IMR-90 (cell line): ENCODE measurements around the gene C11orf42. TPM values are rescaled to one million over a fixed set of nuclear protein-coding genes. Genes with fewer than 3 reads are reported as not detected.

Experiments used
- ATAC-seq: fragments of 200-7000 bp; cut with Tn5 transposase; 2 replicates; pipeline ENCODE4 v1.9.1; 2020; ENCODE audit warnings: low read depth, mild to moderate bottlenecking, moderate library complexity
- BruUV-seq: library from RNA; stranded (reverse); fragments of 400-500 nt; replicated peaks from 2 replicates; lab custom pipeline; 2021; lab: Mats Ljungman, UMichigan
- CTCF ChIA-PET: fragments of 300-600 bp; formaldehyde crosslinking; extraction: SDS; loops from one replicate; lab custom pipeline; 2021; ENCODE audit warnings: antibody characterized with exemption; lab: Yijun Ruan, JAX
- POLR2A ChIA-PET: fragments of 300-600 bp; sonication (Branson Sonifier 250); formaldehyde crosslinking; loops from one replicate; lab custom pipeline; 2022; ENCODE audit warnings: antibody characterized with exemption; ENCODE audit not compliant: unreplicated experiment; lab: Charles Lee
- DNase-seq: peaks from one replicate; pipeline ENCODE4 v3.0.0; 2013
- H2AFZ ChIP-seq: replicated peaks from 2 replicates; pipeline ENCODE3; 2013; ENCODE audit warnings: low read length, mild to moderate bottlenecking; ENCODE audit not compliant: poor library complexity
- H2AK5ac ChIP-seq: 2 replicates; pipeline ENCODE4 v1.6.1; 2013; ENCODE audit warnings: low read depth, low read length, inconsistent platforms
- H2AK9ac ChIP-seq: replicated peaks from 2 replicates; pipeline ENCODE3; 2013; ENCODE audit warnings: mild to moderate bottlenecking, low read depth, low read length, moderate library complexity; ENCODE audit not compliant: poor library complexity
- H2BK120ac ChIP-seq: 2 replicates; pipeline ENCODE4 v1.6.1; 2013; ENCODE audit warnings: low read depth, low read length, inconsistent platforms
- H2BK15ac ChIP-seq: 3 replicates; pipeline ENCODE4 v1.6.1; 2013; ENCODE audit warnings: low read depth, low read length, inconsistent platforms
- H2BK20ac ChIP-seq: 2 replicates; pipeline ENCODE4 v1.6.1; 2013; ENCODE audit warnings: low read depth, mild to moderate bottlenecking, inconsistent platforms, low read length, moderate library complexity
- H2BK5ac ChIP-seq: 2 replicates; pipeline ENCODE4 v1.6.1; 2013; ENCODE audit warnings: mild to moderate bottlenecking, low read depth, low read length, inconsistent platforms; ENCODE audit not compliant: poor library complexity, severe bottlenecking
- H3K14ac ChIP-seq: replicated peaks from 2 replicates; pipeline ENCODE4 v1.6.1; 2013; ENCODE audit warnings: low read depth, low read length, inconsistent platforms
- H3K18ac ChIP-seq: 2 replicates; pipeline ENCODE4 v1.6.1; 2013; ENCODE audit warnings: low read depth, low read length, control low read depth
- H3K23ac ChIP-seq: 2 replicates; pipeline ENCODE4 v1.6.1; 2013; ENCODE audit warnings: low read depth, low read length, inconsistent platforms
- H3K27ac ChIP-seq: 2 replicates; pipeline ENCODE4 v1.5.1; 2013; ENCODE audit warnings: mild to moderate bottlenecking, control low read depth, low read length; ENCODE audit not compliant: insufficient read depth
- H3K27me3 ChIP-seq: 2 replicates; pipeline ENCODE4 v1.6.1; 2013; ENCODE audit warnings: low read length; ENCODE audit not compliant: control insufficient read depth, insufficient read depth
- H3K36me3 ChIP-seq: 2 replicates; pipeline ENCODE4 v1.6.1; 2013; ENCODE audit warnings: low read length, mixed read lengths; ENCODE audit not compliant: control insufficient read depth, insufficient read depth
- H3K4ac ChIP-seq: 2 replicates; pipeline ENCODE4 v1.6.1; 2013; ENCODE audit warnings: low read depth, low read length, inconsistent platforms
- H3K4me1 ChIP-seq: 2 replicates; pipeline ENCODE4 v1.6.1; 2013; ENCODE audit warnings: low read length, mixed read lengths; ENCODE audit not compliant: control insufficient read depth, insufficient read depth
- H3K4me2 ChIP-seq: 2 replicates; pipeline ENCODE4 v1.6.1; 2013; ENCODE audit warnings: low read depth, mild to moderate bottlenecking, control low read depth, low read length, moderate library complexity
- H3K4me3 ChIP-seq: 2 replicates; pipeline ENCODE4 v1.5.1; 2013; ENCODE audit warnings: low read depth, mild to moderate bottlenecking, control low read depth, low read length, moderate library complexity; ENCODE audit not compliant: insufficient read depth
- H3K56ac ChIP-seq: 2 replicates; pipeline ENCODE4 v1.6.1; 2013; ENCODE audit warnings: low read length, inconsistent platforms; ENCODE audit not compliant: insufficient read depth; ENCODE audit errors: extremely low read depth
- H3K79me1 ChIP-seq, 2 experiments: 2 replicates each; pipeline ENCODE4 v1.6.1; 2013; ENCODE audit warnings: low read length in 2 of 2, inconsistent platforms in 1 of 2, low read depth in 1 of 2
- H3K9ac ChIP-seq: 2 replicates; pipeline ENCODE4 v1.6.1; 2013; ENCODE audit warnings: low read depth, low read length, control low read depth
- H3K9me1 ChIP-seq: 2 replicates; pipeline ENCODE4 v1.6.1; 2013; ENCODE audit warnings: low read length, inconsistent platforms; ENCODE audit not compliant: insufficient read depth
- H3K9me3 ChIP-seq: 2 replicates; pipeline ENCODE4 v1.6.1; 2013; ENCODE audit warnings: low read length; ENCODE audit not compliant: control insufficient read depth, insufficient read depth
- H4K20me1 ChIP-seq: 2 replicates; pipeline ENCODE4 v1.6.1; 2013; ENCODE audit warnings: low read length, inconsistent platforms; ENCODE audit not compliant: insufficient read depth
- H4K5ac ChIP-seq: 2 replicates; pipeline ENCODE4 v1.6.1; 2013; ENCODE audit warnings: mild to moderate bottlenecking, low read depth, low read length, control low read depth
- H4K8ac ChIP-seq, 2 experiments: 2 replicates each; pipeline ENCODE4 v1.6.1; 2013; ENCODE audit warnings: low read depth in 2 of 2, low read length in 2 of 2, control low read depth in 1 of 2, inconsistent platforms in 1 of 2
- H4K91ac ChIP-seq: 2 replicates; pipeline ENCODE4 v1.6.1; 2013; ENCODE audit warnings: low read depth, low read length, inconsistent platforms; ENCODE audit not compliant: insufficient read depth
- BHLHE40 ChIP-seq: fragments of 150-350 bp; IDR thresholded peaks from 2 replicates; pipeline ENCODE4 v1.6.1; 2016; ENCODE audit warnings: mild to moderate bottlenecking, low read depth, low read length
- CEBPB ChIP-seq: IDR thresholded peaks from 2 replicates; pipeline ENCODE4 v1.6.1; 2012; ENCODE audit warnings: low read depth, low read length, improper control_type of control experiment
- RCOR1 ChIP-seq: IDR thresholded peaks from 2 replicates; pipeline ENCODE4 v1.6.1; 2012; ENCODE audit warnings: mild to moderate bottlenecking, low read length, improper control_type of control experiment; ENCODE audit not compliant: insufficient replicate concordance
- SMC3 ChIP-seq: fragments of 150-350 bp; IDR thresholded peaks from 2 replicates; pipeline ENCODE4 v1.6.1; 2016; ENCODE audit warnings: low read depth, mild to moderate bottlenecking, antibody characterized with exemption, low read length, moderate library complexity
- WGBS, 2 experiments: methylation state at CpG; one replicate each; pipeline versions ENCODE4 v1.1.5 to v1.1.7; 2013; ENCODE audit warnings: missing lambda C conversion rate in 2 of 2; ENCODE audit not compliant: insufficient read length in 1 of 2; ENCODE audit errors: extremely low coverage in 2 of 2; 5-methylcytosine and 5-hydroxymethylcytosine counted together
- dilution Hi-C: fragments of 300-500 bp; cut with HindIII; formaldehyde crosslinking; loops from one replicate; pipeline ENCODE4 v1.14.3; 2018; ENCODE audit warnings: low sequenced_read_pairs; ENCODE audit not compliant: unreplicated experiment
- in situ Hi-C: fragments of 300-500 bp; cut with MboI; formaldehyde crosslinking; loops from 3 replicates; pipeline ENCODE4 v1.14.3; 2019; ENCODE audit warnings: low sequenced_read_pairs, inconsistent platforms, mixed read lengths
- intact Hi-C: fragments of 100-400 bp; cut with micrococcal nuclease; formaldehyde crosslinking; loops from 2 replicates; pipeline ENCODE4 v1.10.0; 2022
- polyA plus RNA-seq, 3 experiments: library from polyadenylated mRNA; depleted of rRNA; stranded (reverse); fragments of >200 nt; gene quantifications; 2 replicates each; pipeline ENCODE4 v1.2.3, GENCODE V29; 2012; ENCODE audit warnings: low replicate concordance in 1 of 3
- total RNA-seq: library from RNA; depleted of rRNA; stranded (reverse); fragments of >200 nt; gene quantifications from 2 replicates; pipeline ENCODE4 v1.2.3, GENCODE V29; 2012
- TF ChIP-seq, protein P1 (sequence below): fragments of 150-350 bp; IDR thresholded peaks from 2 replicates; pipeline ENCODE4 v1.6.1; 2016; ENCODE audit warnings: low read depth, mild to moderate bottlenecking, low read length, moderate library complexity, borderline replicate concordance
- TF ChIP-seq, protein P2 (sequence below): fragments of 150-350 bp; IDR thresholded peaks from 2 replicates; pipeline ENCODE4 v1.6.1; 2017; ENCODE audit warnings: mild to moderate bottlenecking, antibody characterized with exemption, low read length, low read depth
- TF ChIP-seq, protein P3 (sequence below): conservative IDR thresholded peaks from 2 replicates; pipeline ENCODE4 v1.5.1; 2012; ENCODE audit warnings: mild to moderate bottlenecking, low read depth, low read length, improper control_type of control experiment

The C11orf42 gene
- total and polyA plus RNA-seq, 2 of the 4 experiments (the other 2 are of a cell fraction): not detected

DNA sequence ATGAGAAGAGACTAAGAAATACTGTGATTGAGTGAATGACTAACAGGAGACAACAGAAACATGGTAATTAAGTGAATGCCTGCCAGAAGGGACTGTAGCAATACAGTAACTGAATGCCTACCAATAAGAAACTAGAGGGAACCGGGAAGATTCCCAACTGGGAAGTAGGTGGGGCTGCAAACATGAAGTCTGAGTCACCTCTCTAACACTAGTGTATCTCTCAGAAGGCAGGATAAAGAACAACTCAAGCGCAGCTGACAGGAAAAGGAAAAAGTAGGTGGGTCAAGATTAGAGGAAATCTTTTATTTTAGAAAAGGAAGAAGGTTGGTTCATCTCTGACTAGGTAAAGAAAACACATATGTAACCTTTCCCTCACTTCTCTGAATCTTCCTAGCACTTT is 14.0 kb downstream of the C11orf42 start:
- Histone ChIP-seq H3K27me3 (no peaks in the 10 kb centered on the region), H3K4me2 (no peak overlapping the region; the same call in 1 of the 2 replicates), H3K79me1 (peaks cover 12 to 17% of the 10 kb centered on the region in 2 experiments; a peak in 3 of 4 replicates), H3K18ac (peak overlapping the region; percentile 57; the same call in 1 of the 2 replicates), H4K5ac (no peak overlapping the region), H4K20me1 (peaks cover 3% of the 10 kb centered on the region; the same call in 1 of the 2 replicates), H3K36me3 (peaks cover 48% of the 10 kb centered on the region), H2BK5ac (peak overlapping the region; percentile 17), H3K23ac (no peak overlapping the region), H2BK120ac (no peak overlapping the region; the same call in 1 of the 2 replicates), H2BK20ac (no peak overlapping the region), H3K14ac (no peak overlapping the region), H2AK9ac (no peak overlapping the region), H2AK5ac (no peak overlapping the region), H4K8ac (0 out of 4 replicates have a peak overlapping the region, but pooled peaks of 1 of the 2 experiments have one; percentile 19), H3K4ac (no peak overlapping the region), H4K91ac (no peak overlapping the region), H2AFZ (peak overlapping the region; percentile 9), H3K9me1 (peaks cover 2% of the 10 kb centered on the region; the same call in 1 of the 2 replicates), H3K9ac (no peak overlapping the region), H3K4me1 (peaks cover 5% of the 10 kb centered on the region), H3K9me3 (no peaks in the 10 kb centered on the region), H3K27ac (no peak overlapping the region), H2BK15ac (no peak overlapping the region), H3K56ac (no peak overlapping the region), H3K4me3 (no peak overlapping the region)
- intact Hi-C loops: no loop called here
- dilution Hi-C loops: no loop called here
- no TSS peak for BruUV-seq
- POLR2A ChIA-PET: no interaction called here
- CTCF ChIA-PET: no interaction called here
- WGBS, 2 experiments: no CpG with 5 or more reads among the region's 2 CpGs
- ATAC-seq: peak; percentile 99
- in situ Hi-C loops: no loop called here
- no peak for TF ChIP-seq SMC3
- TF ChIP-seq, protein P1, sequence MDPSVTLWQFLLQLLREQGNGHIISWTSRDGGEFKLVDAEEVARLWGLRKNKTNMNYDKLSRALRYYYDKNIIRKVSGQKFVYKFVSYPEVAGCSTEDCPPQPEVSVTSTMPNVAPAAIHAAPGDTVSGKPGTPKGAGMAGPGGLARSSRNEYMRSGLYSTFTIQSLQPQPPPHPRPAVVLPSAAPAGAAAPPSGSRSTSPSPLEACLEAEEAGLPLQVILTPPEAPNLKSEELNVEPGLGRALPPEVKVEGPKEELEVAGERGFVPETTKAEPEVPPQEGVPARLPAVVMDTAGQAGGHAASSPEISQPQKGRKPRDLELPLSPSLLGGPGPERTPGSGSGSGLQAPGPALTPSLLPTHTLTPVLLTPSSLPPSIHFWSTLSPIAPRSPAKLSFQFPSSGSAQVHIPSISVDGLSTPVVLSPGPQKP: no peak
- TF ChIP-seq BHLHE40: no peak
- TF ChIP-seq, protein P2, sequence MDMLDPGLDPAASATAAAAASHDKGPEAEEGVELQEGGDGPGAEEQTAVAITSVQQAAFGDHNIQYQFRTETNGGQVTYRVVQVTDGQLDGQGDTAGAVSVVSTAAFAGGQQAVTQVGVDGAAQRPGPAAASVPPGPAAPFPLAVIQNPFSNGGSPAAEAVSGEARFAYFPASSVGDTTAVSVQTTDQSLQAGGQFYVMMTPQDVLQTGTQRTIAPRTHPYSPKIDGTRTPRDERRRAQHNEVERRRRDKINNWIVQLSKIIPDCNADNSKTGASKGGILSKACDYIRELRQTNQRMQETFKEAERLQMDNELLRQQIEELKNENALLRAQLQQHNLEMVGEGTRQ: no peak
- TF ChIP-seq, protein P3, sequence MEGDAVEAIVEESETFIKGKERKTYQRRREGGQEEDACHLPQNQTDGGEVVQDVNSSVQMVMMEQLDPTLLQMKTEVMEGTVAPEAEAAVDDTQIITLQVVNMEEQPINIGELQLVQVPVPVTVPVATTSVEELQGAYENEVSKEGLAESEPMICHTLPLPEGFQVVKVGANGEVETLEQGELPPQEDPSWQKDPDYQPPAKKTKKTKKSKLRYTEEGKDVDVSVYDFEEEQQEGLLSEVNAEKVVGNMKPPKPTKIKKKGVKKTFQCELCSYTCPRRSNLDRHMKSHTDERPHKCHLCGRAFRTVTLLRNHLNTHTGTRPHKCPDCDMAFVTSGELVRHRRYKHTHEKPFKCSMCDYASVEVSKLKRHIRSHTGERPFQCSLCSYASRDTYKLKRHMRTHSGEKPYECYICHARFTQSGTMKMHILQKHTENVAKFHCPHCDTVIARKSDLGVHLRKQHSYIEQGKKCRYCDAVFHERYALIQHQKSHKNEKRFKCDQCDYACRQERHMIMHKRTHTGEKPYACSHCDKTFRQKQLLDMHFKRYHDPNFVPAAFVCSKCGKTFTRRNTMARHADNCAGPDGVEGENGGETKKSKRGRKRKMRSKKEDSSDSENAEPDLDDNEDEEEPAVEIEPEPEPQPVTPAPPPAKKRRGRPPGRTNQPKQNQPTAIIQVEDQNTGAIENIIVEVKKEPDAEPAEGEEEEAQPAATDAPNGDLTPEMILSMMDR: 0 out of 2 replicates have a peak, but pooled peaks have one; percentile 1
- no peak for TF ChIP-seq RCOR1
- peak; percentile 42; the same call in 1 of the 2 replicates for TF ChIP-seq CEBPB
- peak; percentile 90 for DNase-seq
